Measurements from ENCODE around the gene MZT2B. TPM values are rescaled to one million over a fixed set of nuclear protein-coding genes. Genes with fewer than 3 reads are reported as not detected.
A peak's percentile ranks its signal among the peaks of the same experiment; 100 is the strongest.
"Not testable (repeated sequence)": the region's sequence is repeated elsewhere in the genome, so short reads cannot be mapped to it uniquely, and the experiment has no call there.

The MZT2B gene
- total RNA-seq, 2 experiments from 2014 or later = 414 to 422 TPM

DNA sequence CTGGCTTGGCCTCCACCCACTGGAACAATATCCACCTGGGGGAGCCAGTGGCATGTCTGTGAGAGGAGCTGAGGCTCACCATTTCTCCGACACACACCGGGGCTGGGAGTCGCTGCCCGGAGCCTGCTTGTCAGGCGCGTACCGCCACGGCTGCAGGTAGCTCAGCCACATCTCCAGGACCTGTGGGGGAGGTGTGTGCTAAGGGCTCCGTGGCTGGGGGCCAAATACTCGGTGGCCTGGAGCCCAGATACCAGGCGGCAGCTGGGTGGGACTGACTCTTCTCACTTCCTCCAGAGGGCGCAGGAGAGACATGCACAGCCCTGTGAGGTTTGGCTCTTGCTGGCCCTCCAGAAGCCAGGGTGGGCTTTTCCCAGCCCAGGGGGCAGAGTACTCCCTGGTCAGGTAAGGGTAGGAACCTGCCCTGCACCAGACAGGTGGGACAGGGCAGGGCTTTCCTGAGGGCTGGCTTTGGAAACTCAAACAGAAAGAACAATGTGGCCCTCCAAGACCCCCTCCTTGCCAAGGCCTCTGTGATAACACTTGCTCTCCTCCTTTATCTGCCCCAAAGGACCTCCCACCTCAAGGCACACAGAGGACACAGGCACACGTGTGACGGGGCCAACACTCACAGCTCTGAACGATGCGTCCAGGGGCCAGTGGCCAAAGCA is 26.0 kb upstream of the MZT2B start:
- H3K27me3 Mint-ChIP-seq; H3K36me3 Mint-ChIP-seq (ENCODE audit: low read depth); H3K4me3 Mint-ChIP-seq; H3K27ac Mint-ChIP-seq; DNase-seq; H3K9me3 Mint-ChIP-seq: not testable (repeated sequence)
- peaks cover 23% of the 10 kb centered on the region for H3K4me1 Mint-ChIP-seq
- POLR2A ChIA-PET = interaction anchor here (0.6 to 1.4 kb wide), 2 partner anchors 25 to 178 kb away, joined by 3 to 4 read pairs; partner anchors contain the start of gene SMPD4
- CTCF ChIA-PET = interaction anchor here (1.4 to 1.9 kb wide), 2 partner anchors 25 to 177 kb away, joined by 5 to 12 read pairs; partner anchors contain the start of gene SMPD4

- CTCF ChIA-PET = interaction anchor here (1.4 to 1.9 kb wide), 2 partner anchors 25 to 176 kb away, joined by 5 to 12 read pairs; partner anchors contain the start of gene SMPD4
- Mint-ChIP-seq H3K27ac (no peak overlapping the region), H3K4me1 (peaks cover 23% of the 10 kb centered on the region), H3K4me3 (no peak overlapping the region), H3K36me3 (ENCODE audit: low read depth) (peaks cover 6% of the 10 kb centered on the region), H3K9me3 (no peaks in the 10 kb centered on the region), H3K27me3 (no peaks in the 10 kb centered on the region)
- DNase-seq = no peak
- POLR2A ChIA-PET = no interaction called here
These were observed 25.4 kb upstream of the MZT2B start for GRCh38 chr2:130156624-130157004.

DNA sequence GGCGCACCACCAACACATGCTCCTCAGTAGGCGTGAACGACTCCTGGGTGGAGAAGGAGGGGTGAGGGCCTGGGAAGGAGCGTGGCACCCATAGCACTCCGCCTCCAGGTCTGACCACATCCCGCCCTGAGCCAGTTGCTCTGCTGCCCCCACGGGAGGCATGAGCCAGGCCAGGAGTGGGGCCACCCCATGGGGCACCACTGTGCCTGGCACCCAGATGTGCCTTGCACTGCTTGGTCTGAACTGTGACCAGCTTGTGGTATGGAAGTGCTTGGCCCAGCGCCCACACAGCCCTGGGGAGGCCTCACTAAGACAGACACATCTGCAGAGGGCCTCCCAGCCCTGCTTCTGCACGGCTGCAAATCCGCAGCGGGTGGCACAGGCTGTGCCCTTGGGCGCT is 24.7 kb upstream of the MZT2B start:
- H3K9me3 Mint-ChIP-seq; CTCF ChIA-PET; POLR2A ChIA-PET; H3K27me3 Mint-ChIP-seq; H3K36me3 Mint-ChIP-seq (ENCODE audit: low read depth); DNase-seq; H3K4me3 Mint-ChIP-seq: not testable (repeated sequence)
- H3K27ac Mint-ChIP-seq = peak overlapping the region; percentile 75
- H3K4me1 Mint-ChIP-seq = peaks cover 23% of the 10 kb centered on the region

DNA sequence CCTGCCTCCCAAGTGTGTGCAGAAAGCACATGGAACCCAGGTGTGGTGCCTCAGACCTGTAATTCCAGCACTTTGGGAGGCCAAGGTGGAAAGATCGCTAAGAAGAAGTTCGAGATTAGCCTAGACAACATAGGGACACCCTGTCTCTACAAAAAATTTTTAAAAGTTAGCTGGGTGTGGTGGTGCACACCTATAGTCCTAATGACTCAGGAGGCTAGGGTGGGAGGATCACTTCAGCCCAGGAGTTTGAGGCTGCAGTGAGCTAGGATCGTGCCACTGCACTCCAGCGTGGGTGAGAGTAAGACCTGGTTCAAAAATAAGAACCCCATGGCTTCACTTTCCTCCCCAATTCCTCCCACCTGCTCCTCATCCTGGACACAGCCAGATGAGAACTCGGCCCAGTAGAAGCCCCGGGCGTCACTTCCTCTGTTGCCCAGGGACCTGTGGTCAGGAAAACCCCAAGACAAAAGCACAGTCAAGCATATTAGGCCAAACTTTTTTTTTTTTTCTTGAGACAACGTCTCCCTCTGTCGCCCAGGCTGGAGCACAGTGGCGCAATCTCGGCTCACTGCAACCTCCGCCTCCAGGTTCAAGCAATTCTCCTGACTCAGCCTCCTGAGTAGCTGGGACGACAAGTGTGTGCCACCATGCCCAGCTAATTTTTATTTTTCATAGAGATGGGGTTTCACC is 24.1 kb upstream of the MZT2B start:
- peak; percentile 44 for DNase-seq
- POLR2A ChIA-PET = interaction anchor here (0.6 kb wide), 1 partner anchor 10 kb away, joined by 4 read pairs; no protein-coding TSS in a partner anchor

DNA sequence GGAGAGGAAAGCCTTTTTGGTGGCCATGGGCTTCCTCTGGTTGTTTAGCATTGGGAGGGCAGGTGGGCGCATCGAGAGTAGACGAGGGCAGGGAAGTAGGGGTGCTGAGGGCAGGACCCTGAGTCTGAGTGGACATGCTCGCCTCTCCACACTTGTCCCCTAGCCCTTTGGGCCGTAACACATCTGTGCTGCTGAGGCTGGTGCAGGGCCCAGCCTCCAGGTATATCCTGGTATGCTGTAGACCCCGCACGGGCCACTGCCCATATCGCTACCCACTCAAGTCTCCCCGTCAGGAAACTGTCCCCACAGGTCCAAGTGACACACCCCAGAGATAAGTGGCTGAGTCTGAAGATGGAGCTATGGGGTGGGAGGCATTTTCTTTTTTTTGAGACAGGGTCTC is 23.4 kb upstream of the MZT2B start:
- H3K27me3 Mint-ChIP-seq = no peaks in the 10 kb centered on the region
- CTCF ChIA-PET = no interaction called here
- H3K36me3 Mint-ChIP-seq (ENCODE audit: low read depth) = peaks cover 13% of the 10 kb centered on the region
- POLR2A ChIA-PET = interaction anchor here (0.6 kb wide), 1 partner anchor 11 kb away, joined by 4 read pairs; no protein-coding TSS in a partner anchor
- DNase-seq = no peak
- peak overlapping the region; percentile 75 for H3K27ac Mint-ChIP-seq
- H3K4me3 Mint-ChIP-seq = no peak overlapping the region
- H3K4me1 Mint-ChIP-seq = peaks cover 23% of the 10 kb centered on the region
- no peaks in the 10 kb centered on the region for H3K9me3 Mint-ChIP-seq

More for the DNA sequence above, 24.1 kb upstream of the MZT2B start:
- H3K27me3 Mint-ChIP-seq, H3K4me3 Mint-ChIP-seq, CTCF ChIA-PET, H3K9me3 Mint-ChIP-seq: not testable (repeated sequence)
- peak overlapping the region; percentile 75 for H3K27ac Mint-ChIP-seq
- H3K4me1 Mint-ChIP-seq = peaks cover 23% of the 10 kb centered on the region
- peaks cover 12% of the 10 kb centered on the region for H3K36me3 Mint-ChIP-seq (ENCODE audit: low read depth)

DNA sequence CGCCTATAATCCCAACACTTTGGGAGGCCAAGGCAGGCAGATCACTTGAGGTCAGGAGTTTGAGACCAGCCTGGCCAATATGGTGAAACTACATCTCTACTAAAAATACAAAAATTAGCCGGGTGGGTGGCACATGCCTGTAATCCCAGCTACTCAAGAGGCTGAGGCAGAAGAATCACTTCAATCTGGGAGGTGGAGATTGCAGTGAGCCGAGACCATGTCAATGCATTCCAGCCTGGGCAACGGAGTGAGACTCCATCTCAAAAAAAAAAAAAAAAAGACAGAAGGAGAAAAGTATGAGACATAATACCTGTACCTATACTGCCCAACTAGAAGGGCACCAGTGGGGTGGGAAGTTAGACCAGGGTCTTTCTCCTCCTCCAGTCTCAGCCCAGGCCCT is 22.7 kb upstream of the MZT2B start:
- CTCF ChIA-PET = interaction anchor here (0.6 kb wide), 1 partner anchor 18 kb away, joined by 4 read pairs; no protein-coding TSS in a partner anchor
- Mint-ChIP-seq H3K36me3 (ENCODE audit: low read depth) (peaks cover 14% of the 10 kb centered on the region), H3K4me1 (peaks cover 23% of the 10 kb centered on the region)
- H3K27ac Mint-ChIP-seq, DNase-seq, H3K27me3 Mint-ChIP-seq, H3K4me3 Mint-ChIP-seq, POLR2A ChIA-PET, H3K9me3 Mint-ChIP-seq: not testable (repeated sequence)

GRCh38 chr2:130160131-130160530 is 21.9 kb upstream of the MZT2B start:
- peaks cover 19% of the 10 kb centered on the region for H3K36me3 Mint-ChIP-seq (ENCODE audit: low read depth)
- ChIA-PET POLR2A (no interaction called here), CTCF (interaction anchor here (0.6 kb wide), 1 partner anchor 17 kb away, joined by 4 read pairs; no protein-coding TSS in a partner anchor)
- DNase-seq = no peak
- no peaks in the 10 kb centered on the region for H3K27me3 Mint-ChIP-seq
- H3K4me1 Mint-ChIP-seq = peaks cover 23% of the 10 kb centered on the region
- no peak overlapping the region for H3K4me3 Mint-ChIP-seq
- H3K9me3 Mint-ChIP-seq = no peaks in the 10 kb centered on the region
- peak overlapping the region; percentile 38 for H3K27ac Mint-ChIP-seq

DNA sequence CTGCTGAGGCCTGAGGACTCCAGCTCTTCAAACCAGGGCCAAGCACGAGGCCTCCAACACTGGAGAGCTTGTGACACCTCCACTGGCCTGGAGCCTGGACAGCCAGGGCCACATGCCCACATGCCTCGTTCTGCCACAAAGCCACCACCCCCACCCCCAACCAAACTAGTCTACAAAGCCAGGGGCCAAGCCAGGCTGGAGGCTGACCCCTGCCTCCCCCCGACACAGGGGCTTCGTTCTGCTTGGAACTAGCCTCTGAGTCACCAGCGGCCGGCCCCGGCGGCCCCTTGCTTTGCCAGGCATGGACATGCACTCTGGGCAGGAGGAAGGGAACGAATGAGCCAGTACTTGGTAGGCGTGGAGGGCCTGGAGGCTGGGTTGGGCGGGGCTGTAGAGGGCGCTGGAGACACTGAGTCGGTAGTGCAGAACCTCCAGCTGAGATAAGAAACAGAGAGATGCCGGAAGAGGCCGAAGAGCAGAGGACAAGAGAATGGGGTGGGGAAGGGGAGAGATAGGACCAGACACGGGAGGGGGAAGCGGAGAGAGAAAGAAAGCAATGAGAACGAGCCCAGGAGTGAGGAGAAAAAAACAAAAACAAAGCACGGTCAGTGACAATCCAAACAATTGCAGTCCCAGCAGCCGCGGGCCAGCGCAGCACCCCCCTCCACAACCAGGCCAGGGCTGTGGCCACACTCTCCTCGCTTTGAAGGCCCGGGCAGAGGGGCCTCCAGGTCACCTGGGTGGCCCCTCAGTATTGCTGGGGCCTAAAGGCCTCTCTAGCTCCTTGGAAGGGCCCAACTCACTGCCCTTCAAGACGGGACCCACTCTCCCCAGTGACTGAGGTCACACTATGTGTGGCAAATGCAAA is 21.0 kb upstream of the MZT2B start:
- H3K27me3 Mint-ChIP-seq, H3K27ac Mint-ChIP-seq, DNase-seq, CTCF ChIA-PET, H3K4me3 Mint-ChIP-seq, H3K9me3 Mint-ChIP-seq: not testable (repeated sequence)
- Mint-ChIP-seq H3K36me3 (ENCODE audit: low read depth) (peaks cover 26% of the 10 kb centered on the region), H3K4me1 (peaks cover 26% of the 10 kb centered on the region)
- POLR2A ChIA-PET = interaction anchor here (1.0 kb wide), 1 partner anchor 21 kb away, joined by 3 read pairs; the partner anchor contains the start of genes MZT2B and SMPD4

GRCh38 chr2:130162486-130162885 is 19.6 kb upstream of the MZT2B start:
- H3K9me3 Mint-ChIP-seq, H3K27me3 Mint-ChIP-seq, POLR2A ChIA-PET, H3K4me3 Mint-ChIP-seq, CTCF ChIA-PET, H3K27ac Mint-ChIP-seq, DNase-seq: not testable (repeated sequence)
- peaks cover 29% of the 10 kb centered on the region for H3K4me1 Mint-ChIP-seq
- H3K36me3 Mint-ChIP-seq (ENCODE audit: low read depth) = peaks cover 37% of the 10 kb centered on the region

DNA sequence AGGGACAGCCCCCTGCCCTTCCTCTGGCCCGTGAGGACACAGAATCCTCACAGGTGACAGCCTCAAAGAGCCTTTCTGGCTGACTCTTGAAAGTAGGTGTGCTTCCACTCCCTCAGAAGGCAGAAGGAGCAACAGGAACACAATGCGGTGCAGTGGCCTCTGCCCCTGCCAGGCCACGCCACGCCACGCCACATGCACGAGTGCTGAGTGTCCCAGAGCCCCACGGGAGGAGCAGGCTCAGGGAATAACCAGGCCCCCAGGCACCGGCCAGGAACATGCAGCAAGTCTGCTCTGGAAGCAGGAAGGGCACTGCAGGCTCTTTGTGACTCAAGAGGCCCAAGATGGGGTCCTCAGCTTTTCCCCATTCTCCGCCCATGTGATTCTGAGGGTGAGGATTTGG is 19.1 kb upstream of the MZT2B start:
- ChIA-PET CTCF (no interaction called here), POLR2A (no interaction called here)
- H3K9me3 Mint-ChIP-seq = no peaks in the 10 kb centered on the region
- peaks cover 29% of the 10 kb centered on the region for H3K4me1 Mint-ChIP-seq
- H3K27me3 Mint-ChIP-seq = no peaks in the 10 kb centered on the region
- H3K36me3 Mint-ChIP-seq (ENCODE audit: low read depth) = peaks cover 41% of the 10 kb centered on the region
- no peak overlapping the region for H3K27ac Mint-ChIP-seq
- DNase-seq = no peak
- H3K4me3 Mint-ChIP-seq = no peak overlapping the region

- H3K9me3 Mint-ChIP-seq = no peaks in the 10 kb centered on the region
- H3K4me3 Mint-ChIP-seq = no peak overlapping the region
- ChIA-PET POLR2A (no interaction called here), CTCF (no interaction called here)
- peaks cover 57% of the 10 kb centered on the region for H3K36me3 Mint-ChIP-seq (ENCODE audit: low read depth)
- DNase-seq = no peak
- no peak overlapping the region for H3K27ac Mint-ChIP-seq
- H3K27me3 Mint-ChIP-seq = no peaks in the 10 kb centered on the region
- H3K4me1 Mint-ChIP-seq = peaks cover 33% of the 10 kb centered on the region
These were observed 16.6 kb upstream of the MZT2B start for GRCh38 chr2:130165293-130166016.

- H3K27ac Mint-ChIP-seq, CTCF ChIA-PET, H3K4me3 Mint-ChIP-seq, H3K27me3 Mint-ChIP-seq, H3K9me3 Mint-ChIP-seq, DNase-seq, POLR2A ChIA-PET: not testable (repeated sequence)
- H3K36me3 Mint-ChIP-seq (ENCODE audit: low read depth) = peaks cover 60% of the 10 kb centered on the region
- H3K4me1 Mint-ChIP-seq = peaks cover 37% of the 10 kb centered on the region
These were observed 15.5 kb upstream of the MZT2B start for GRCh38 chr2:130166611-130167010.

All from activated CD4-positive, alpha-beta memory T cell treated with anti-CD3 and anti-CD28 coated beads, Interleukin-2, amount 10 ng/mL, durations not matched to agents 7 days and 5 days (primary cell).